Subcutaneous abdominal adipose tissue (tissue), 5 donors: ENCODE measurements around the gene JMJD1C.

Source experiments
- H3K27ac ChIP-seq: one replicate; pipeline ENCODE4 v1.7.0; 2013; ENCODE audit warnings: low read depth, mild to moderate bottlenecking, inconsistent platforms, low read length, moderate library complexity
- H3K27me3 ChIP-seq, 5 donors: one replicate each; pipeline ENCODE4 v1.7.0; 2013; ENCODE audit warnings: low read length in 5 of 5, inconsistent platforms in 1 of 5; ENCODE audit not compliant: control insufficient read depth in 5 of 5, insufficient read depth in 4 of 5
- H3K36me3 ChIP-seq, 5 donors: one replicate each; pipeline ENCODE4 v1.7.0; 2013; ENCODE audit warnings: low read length in 5 of 5; ENCODE audit not compliant: control insufficient read depth in 5 of 5, insufficient read depth in 5 of 5
- H3K4me1 ChIP-seq, 5 donors: one replicate each; pipeline ENCODE4 v1.7.0; 2013; ENCODE audit warnings: low read length in 5 of 5, mild to moderate bottlenecking in 3 of 5, moderate library complexity in 1 of 5; ENCODE audit not compliant: control insufficient read depth in 5 of 5, insufficient read depth in 5 of 5
- H3K4me3 ChIP-seq, 5 donors: one replicate each; pipeline ENCODE4 v1.7.0; 2013; ENCODE audit warnings: low read length in 5 of 5, low read depth in 1 of 5
- H3K9ac ChIP-seq, 5 donors: one replicate each; pipeline ENCODE4 v1.7.0; 2013; ENCODE audit warnings: low read length in 5 of 5, mild to moderate bottlenecking in 4 of 5, moderate library complexity in 3 of 5
- H3K9me3 ChIP-seq, 5 donors: one replicate each; pipeline ENCODE4 v1.7.0; 2013; ENCODE audit warnings: low read length in 5 of 5; ENCODE audit not compliant: control insufficient read depth in 5 of 5
- donor health status: healthy.
- donor health status: healthy.
- donor health status: healthy.
- donor health status: healthy.
- donor health status: healthy.

Gene JMJD1C

GRCh38 chr10:63125459-63125858 lies 340.3 kb downstream of the JMJD1C start:
- no peaks in the 10 kb centered on the region for H3K36me3 ChIP-seq
- H3K9ac ChIP-seq = no peak overlapping the region
- H3K9me3 ChIP-seq = no peaks in the 10 kb centered on the region
- no peaks in the 10 kb centered on the region for H3K27me3 ChIP-seq
- no peak overlapping the region for H3K27ac ChIP-seq
- peaks cover 0 to 15% (median 5%) of the 10 kb centered on the region in 5 donors for H3K4me1 ChIP-seq
- H3K4me3 ChIP-seq = no peak overlapping the region

- Histone ChIP-seq H3K27me3 (no peaks in the 10 kb centered on the region), H3K9ac (no peak overlapping the region), H3K36me3 (no peaks in the 10 kb centered on the region), H3K27ac (no peak overlapping the region), H3K4me3 (no peak overlapping the region), H3K9me3 (no peaks in the 10 kb centered on the region), H3K4me1 (peaks cover 0 to 17% (median 8%) of the 10 kb centered on the region in 5 donors)
Measured at GRCh38 chr10:63123727-63124362, 341.9 kb downstream of the JMJD1C start.

- H3K9ac ChIP-seq = no peak overlapping the region
- H3K27ac ChIP-seq = peak overlapping the region; percentile 60
- no peaks in the 10 kb centered on the region for H3K36me3 ChIP-seq
Measured at GRCh38 chr10:63120554-63120953, 345.2 kb downstream of the JMJD1C start.

DNA sequence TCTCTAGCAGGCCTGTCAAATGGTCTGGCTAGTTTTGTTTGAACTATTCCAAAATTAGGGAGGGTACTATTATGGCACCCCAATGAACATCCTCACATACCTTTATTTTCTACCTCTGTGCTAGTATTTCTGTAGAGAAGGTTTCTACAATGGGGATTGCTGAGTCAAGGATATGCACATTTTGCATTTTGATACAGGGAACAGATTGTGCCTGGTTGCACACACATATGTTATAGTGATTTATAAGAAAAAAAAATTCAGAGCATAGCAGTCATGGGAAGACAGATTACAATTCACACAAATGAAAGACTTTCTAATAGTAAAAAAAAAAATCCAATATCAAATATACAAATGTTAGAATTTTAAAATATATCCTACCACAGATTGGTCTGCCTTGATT lies 346.7 kb downstream of the JMJD1C start:
- Histone ChIP-seq H3K4me1 (peaks cover 0 to 33% (median 31%) of the 10 kb centered on the region in 5 donors), H3K9me3 (no peaks in the 10 kb centered on the region), H3K4me3 (no peak overlapping the region), H3K36me3 (no peaks in the 10 kb centered on the region), H3K27ac (no peak overlapping the region), H3K9ac (no peak overlapping the region), H3K27me3 (no peaks in the 10 kb centered on the region)

More at GRCh38 chr10:63120554-63120953, 345.2 kb downstream of the JMJD1C start:
- H3K9me3 ChIP-seq = no peaks in the 10 kb centered on the region
- no peak overlapping the region for H3K4me3 ChIP-seq
- peaks cover 0 to 20% (median 18%) of the 10 kb centered on the region in 5 donors for H3K4me1 ChIP-seq
- H3K27me3 ChIP-seq = no peaks in the 10 kb centered on the region
